ENCODE measurements around the gene TM4SF18.

The TM4SF18 gene, protein sequence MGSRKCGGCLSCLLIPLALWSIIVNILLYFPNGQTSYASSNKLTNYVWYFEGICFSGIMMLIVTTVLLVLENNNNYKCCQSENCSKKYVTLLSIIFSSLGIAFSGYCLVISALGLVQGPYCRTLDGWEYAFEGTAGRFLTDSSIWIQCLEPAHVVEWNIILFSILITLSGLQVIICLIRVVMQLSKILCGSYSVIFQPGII

DNA sequence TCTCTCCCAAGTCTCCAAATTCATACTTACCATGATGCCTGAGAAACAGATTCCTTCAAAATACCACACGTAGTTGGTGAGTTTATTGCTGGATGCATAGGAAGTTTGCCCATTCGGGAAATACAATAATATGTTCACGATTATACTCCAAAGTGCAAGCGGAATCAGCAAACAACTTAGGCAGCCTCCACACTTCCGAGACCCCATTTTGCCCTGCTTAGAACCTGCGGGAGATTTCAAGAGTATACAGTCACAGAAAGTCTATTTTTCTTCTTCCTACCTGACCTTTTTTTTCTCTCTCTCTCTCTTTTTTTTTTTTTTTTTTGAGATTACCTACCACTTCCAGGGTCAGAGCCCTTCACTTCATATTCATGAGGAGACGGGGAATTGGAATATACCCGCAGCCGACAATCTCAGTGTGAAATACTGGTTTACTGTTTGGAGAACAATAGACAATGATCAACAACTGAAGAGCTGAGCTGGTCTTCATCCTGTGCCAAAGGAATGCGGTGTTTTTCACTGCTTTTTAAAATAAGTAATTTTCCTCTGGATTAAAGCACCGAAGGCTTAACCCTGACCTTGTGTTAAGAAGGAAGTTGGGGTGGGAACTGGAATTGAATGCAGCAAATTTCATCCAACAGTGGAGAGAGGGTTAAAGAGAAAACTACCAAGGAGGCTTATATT, at the start of gene TM4SF18:
TM4SF18 (minus strand) TSS at position 461 of the 684 bp plus-strand sequence; CDS start at position 207, 254 bp downstream.
- ChIA-PET POLR2A (no interaction called here), CTCF (interaction anchor here (0.6 to 1.7 kb wide), 4 partner anchors 11 to 213 kb away, joined by 3 to 6 read pairs (median 4); no protein-coding TSS in a partner anchor)
- Histone ChIP-seq H3K36me3 (ENCODE audit: control insufficient read depth in 2 of 2, insufficient read depth in 1 of 2, low read length in 2 of 2) (no peaks in the 10 kb centered on the region), H3K27ac (ENCODE audit: extremely low read depth, low read depth, low read length) (no peak within 1 kb of the TSS), H3K4me3 (ENCODE audit: low read depth, low read length) (no peak within 1 kb of the TSS), H3K4me1 (ENCODE audit: control insufficient read depth, insufficient read depth, low read length) (no peaks in the 10 kb centered on the region), H3K9me3 (ENCODE audit: control insufficient read depth, insufficient read depth, low read depth, low read length) (no peaks in the 10 kb centered on the region)
- TF ChIP-seq ZNF175 (tag by site-specific recombination; IDR thresholded peaks at IDR 0.05) (no peak), ZNF354C (tag by site-specific recombination; IDR thresholded peaks at IDR 0.05; ENCODE audit: borderline replicate concordance, low read depth) (no peak), ZNF843 (tag by site-specific recombination; IDR thresholded peaks at IDR 0.05) (no peak), ZNF555 (tag by site-specific recombination; conservative IDR thresholded peaks at IDR 0.05) (no peak), ATF2 (tag by site-specific recombination; IDR thresholded peaks at IDR 0.05; ENCODE audit: low read depth) (no peak), ZFP69B (tag by site-specific recombination; IDR thresholded peaks at IDR 0.05) (no peak), ZNF521 (tag by site-specific recombination; IDR thresholded peaks at IDR 0.05) (no peak), ZNF114 (tag by site-specific recombination; IDR thresholded peaks at IDR 0.05) (no peak), ZNF214 (tag by site-specific recombination; IDR thresholded peaks at IDR 0.05; ENCODE audit: borderline replicate concordance) (no peak), ZNF292 (tag by site-specific recombination; IDR thresholded peaks at IDR 0.05; ENCODE audit: borderline replicate concordance, low read depth) (no peak), ZNF404 (tag by site-specific recombination; IDR thresholded peaks at IDR 0.05) (no peak), ZXDB (tag by site-specific recombination; IDR thresholded peaks at IDR 0.05) (no peak), ZNF501 (tag by site-specific recombination; IDR thresholded peaks at IDR 0.05) (no peak), ZNF416 (tag by site-specific recombination; IDR thresholded peaks at IDR 0.05) (no peak)
- TF ChIP-seq, protein P1, sequence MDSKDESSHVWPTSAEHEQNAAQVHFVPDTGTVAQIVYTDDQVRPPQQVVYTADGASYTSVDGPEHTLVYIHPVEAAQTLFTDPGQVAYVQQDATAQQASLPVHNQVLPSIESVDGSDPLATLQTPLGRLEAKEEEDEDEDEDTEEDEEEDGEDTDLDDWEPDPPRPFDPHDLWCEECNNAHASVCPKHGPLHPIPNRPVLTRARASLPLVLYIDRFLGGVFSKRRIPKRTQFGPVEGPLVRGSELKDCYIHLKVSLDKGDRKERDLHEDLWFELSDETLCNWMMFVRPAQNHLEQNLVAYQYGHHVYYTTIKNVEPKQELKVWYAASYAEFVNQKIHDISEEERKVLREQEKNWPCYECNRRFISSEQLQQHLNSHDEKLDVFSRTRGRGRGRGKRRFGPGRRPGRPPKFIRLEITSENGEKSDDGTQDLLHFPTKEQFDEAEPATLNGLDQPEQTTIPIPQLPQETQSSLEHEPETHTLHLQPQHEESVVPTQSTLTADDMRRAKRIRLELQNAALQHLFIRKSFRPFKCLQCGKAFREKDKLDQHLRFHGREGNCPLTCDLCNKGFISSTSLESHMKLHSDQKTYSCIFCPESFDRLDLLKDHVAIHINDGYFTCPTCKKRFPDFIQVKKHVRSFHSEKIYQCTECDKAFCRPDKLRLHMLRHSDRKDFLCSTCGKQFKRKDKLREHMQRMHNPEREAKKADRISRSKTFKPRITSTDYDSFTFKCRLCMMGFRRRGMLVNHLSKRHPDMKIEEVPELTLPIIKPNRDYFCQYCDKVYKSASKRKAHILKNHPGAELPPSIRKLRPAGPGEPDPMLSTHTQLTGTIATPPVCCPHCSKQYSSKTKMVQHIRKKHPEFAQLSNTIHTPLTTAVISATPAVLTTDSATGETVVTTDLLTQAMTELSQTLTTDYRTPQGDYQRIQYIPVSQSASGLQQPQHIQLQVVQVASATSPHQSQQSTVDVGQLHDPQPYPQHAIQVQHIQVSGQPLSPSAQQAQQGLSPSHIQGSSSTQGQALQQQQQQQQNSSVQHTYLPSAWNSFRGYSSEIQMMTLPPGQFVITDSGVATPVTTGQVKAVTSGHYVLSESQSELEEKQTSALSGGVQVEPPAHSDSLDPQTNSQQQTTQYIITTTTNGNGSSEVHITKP (tag by site-specific recombination; IDR thresholded peaks at IDR 0.05) = no peak
- TF ChIP-seq, protein P2, sequence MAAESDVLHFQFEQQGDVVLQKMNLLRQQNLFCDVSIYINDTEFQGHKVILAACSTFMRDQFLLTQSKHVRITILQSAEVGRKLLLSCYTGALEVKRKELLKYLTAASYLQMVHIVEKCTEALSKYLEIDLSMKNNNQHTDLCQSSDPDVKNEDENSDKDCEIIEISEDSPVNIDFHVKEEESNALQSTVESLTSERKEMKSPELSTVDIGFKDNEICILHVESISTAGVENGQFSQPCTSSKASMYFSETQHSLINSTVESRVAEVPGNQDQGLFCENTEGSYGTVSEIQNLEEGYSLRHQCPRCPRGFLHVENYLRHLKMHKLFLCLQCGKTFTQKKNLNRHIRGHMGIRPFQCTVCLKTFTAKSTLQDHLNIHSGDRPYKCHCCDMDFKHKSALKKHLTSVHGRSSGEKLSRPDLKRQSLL (tag by site-specific recombination; IDR thresholded peaks at IDR 0.05) = no peak
- TF ChIP-seq, protein P3, sequence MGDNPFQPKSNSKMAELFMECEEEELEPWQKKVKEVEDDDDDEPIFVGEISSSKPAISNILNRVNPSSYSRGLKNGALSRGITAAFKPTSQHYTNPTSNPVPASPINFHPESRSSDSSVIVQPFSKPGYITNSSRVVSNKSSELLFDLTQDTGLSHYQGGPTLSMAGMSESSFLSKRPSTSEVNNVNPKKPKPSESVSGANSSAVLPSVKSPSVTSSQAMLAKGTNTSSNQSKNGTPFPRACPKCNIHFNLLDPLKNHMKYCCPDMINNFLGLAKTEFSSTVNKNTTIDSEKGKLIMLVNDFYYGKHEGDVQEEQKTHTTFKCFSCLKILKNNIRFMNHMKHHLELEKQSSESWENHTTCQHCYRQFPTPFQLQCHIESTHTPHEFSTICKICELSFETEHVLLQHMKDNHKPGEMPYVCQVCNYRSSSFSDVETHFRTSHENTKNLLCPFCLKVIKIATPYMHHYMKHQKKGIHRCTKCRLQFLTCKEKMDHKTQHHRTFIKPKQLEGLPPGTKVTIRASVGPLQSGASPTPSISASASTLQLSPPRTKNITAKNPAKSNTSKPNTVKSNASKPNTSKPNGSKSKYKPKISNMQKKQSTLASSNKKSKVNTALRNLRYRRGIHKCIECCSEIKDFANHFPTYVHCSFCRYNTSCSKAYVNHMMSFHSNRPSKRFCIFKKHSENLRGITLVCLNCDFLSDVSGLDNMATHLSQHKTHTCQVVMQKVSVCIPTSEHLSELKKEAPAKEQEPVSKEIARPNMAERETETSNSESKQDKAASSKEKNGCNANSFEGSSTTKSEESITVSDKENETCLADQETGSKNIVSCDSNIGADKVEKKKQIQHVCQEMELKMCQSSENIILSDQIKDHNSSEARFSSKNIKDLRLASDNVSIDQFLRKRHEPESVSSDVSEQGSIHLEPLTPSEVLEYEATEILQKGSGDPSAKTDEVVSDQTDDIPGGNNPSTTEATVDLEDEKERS (tag by site-specific recombination; IDR thresholded peaks at IDR 0.05) = no peak
- TF ChIP-seq, protein P4, sequence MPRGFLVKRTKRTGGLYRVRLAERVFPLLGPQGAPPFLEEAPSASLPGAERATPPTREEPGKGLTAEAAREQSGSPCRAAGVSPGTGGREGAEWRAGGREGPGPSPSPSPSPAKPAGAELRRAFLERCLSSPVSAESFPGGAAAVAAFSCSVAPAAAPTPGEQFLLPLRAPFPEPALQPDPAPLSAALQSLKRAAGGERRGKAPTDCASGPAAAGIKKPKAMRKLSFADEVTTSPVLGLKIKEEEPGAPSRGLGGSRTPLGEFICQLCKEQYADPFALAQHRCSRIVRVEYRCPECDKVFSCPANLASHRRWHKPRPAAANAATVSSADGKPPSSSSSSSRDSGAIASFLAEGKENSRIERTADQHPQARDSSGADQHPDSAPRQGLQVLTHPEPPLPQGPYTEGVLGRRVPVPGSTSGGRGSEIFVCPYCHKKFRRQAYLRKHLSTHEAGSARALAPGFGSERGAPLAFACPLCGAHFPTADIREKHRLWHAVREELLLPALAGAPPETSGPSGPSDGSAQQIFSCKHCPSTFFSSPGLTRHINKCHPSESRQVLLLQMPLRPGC (tag by site-specific recombination; IDR thresholded peaks at IDR 0.05) = no peak

Measured in HEK293 (cell line).